ENCODE results near the gene STK32C.
"Not testable (repeated sequence)": the region's sequence is repeated elsewhere in the genome, so short reads cannot be mapped to it uniquely, and the experiment has no call there.

The STK32C gene

GRCh38 chr10:132336919-132337407 lies 29.2 kb upstream of the STK32C start:
- DNase-seq: no peak

- DNase-seq: no peak
Observed at GRCh38 chr10:132336064-132336746, 28.5 kb upstream of the STK32C start.

GRCh38 chr10:132335189-132336063 lies 27.7 kb upstream of the STK32C start:
- no peak for DNase-seq

DNA sequence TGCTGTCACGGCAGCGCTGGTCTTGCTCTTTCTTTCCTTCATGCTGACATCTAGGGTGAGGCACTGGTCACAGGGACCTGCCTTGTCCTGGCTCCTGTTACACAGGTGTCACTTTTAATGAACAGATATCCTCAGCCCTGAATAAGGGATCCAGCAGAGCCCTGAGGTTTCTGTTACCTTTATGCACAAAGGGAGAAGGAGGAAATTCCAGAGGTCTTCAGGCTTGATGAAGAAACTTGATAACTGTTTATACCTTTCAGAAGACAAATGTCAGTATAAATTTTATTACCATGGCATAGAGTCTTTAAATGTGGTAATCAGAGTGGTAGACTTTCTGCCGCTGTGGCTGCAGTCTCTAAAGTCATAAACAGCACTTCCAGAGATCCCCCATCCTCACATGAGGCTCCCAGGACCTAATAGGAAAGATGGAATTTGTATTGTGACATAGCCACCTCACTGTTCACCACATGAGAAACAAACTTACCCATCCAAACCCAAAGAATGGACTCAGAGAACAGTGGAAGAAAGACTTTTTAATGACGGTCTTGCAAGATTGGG lies 27.0 kb upstream of the STK32C start:
- no peak for DNase-seq

- DNase-seq: no peak
Observed at GRCh38 chr10:132333386-132333785, 25.6 kb upstream of the STK32C start.

DNA sequence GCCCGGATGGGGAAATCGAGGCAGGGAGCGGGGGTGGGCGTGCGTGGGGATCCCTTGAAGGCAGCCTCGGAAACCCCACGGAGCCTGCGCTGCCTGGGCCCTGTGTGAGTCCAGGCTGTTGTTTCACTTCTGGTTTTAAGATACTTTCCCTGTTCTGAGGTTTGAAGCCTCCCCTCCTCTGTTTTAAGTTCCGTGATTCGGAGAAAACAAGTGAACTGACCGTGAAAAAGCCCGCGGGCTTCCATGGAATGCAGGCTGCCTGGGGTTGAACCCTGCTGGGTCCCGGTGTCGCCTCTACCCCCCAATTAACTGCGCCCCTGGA lies 24.6 kb upstream of the STK32C start:
- no peak for DNase-seq

GRCh38 chr10:132331601-132332432 lies 24.1 kb upstream of the STK32C start, which contains the start of gene LRRC27:
Gene LRRC27, plus strand, starts transcription at chr10:132332193. Its CDS starts 1,332 bp downstream, at chr10:132333525.
- peak; percentile 99 for DNase-seq

- no peak for DNase-seq
Observed at GRCh38 chr10:132330486-132330833, 22.7 kb upstream of the STK32C start.

DNA sequence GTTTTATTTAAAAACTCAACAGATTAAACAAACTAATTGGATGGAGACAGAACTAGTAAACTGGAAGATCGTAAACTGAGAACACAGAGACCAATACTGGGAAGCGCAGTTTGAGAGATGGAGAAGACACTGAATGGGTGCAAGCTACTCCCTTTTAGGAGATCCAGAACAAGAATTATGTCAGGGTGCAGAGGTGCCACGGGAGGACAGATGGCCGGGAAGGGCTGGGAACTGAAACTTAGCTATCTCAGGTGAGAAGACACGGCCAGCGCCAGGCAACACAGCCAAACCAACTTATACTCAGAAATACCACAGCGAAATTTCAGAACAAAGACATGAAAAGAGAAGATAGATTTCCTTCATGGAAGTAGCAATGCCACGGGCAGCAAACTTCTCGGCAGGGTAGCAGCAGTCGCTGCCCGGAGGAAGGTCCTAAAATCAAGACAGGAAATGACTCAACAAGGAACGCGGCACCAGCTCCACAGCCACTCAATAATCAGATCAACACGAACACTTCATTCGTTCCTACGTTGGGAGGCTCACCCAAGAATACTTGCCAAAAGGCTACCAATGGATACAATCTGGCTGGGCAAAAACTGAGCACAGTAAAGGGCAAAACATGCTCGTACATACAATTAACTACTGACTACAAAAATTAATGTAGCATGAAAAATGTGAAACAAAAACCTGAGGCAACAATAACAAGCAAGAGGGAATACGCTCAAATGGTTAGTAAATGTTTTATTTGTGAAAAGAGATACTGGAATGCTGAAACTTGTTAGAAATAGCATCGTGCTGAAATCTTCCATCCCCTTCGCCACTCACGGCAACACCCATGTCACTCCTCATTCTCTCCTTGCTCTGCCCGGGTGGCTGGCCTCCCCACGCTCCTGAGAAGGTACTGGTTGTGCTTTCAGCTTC lies 22.1 kb upstream of the STK32C start:
- DNase-seq: peak; percentile 69

GRCh38 chr10:132328738-132329137 lies 21.0 kb upstream of the STK32C start:
- no peak for DNase-seq

- no peak for DNase-seq
Observed at GRCh38 chr10:132328106-132328505, 20.4 kb upstream of the STK32C start.

GRCh38 chr10:132326925-132327324 lies 19.2 kb upstream of the STK32C start:
- peak; percentile 37 for DNase-seq

DNA sequence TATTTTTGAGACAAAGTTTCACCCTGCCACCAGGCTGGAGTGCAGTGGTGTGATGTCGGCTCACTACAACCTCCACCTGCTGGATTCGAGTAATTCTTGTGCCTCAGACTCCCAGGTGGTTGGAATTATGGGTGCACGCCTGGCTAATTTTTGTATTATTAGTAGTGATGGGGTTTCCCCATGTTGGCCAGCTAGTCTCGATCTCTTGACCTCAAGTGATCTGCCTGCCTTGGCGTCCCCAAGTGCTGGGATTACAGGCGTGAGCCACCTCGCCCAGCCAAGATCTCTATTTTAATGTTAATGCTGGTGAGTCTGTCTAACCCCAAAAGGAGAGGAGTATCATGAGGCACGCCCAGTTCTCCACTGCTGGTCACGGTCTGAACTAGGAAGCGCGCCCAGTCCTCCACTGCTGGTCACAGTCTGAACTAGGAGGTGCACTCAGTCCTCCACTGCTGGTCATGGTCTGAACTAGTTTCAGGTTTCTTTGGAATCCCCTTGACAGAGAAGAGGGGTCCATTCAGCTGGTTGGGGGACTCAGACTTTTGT lies 18.7 kb upstream of the STK32C start:
- no peak for DNase-seq

- DNase-seq: no peak
Observed at GRCh38 chr10:132324186-132324585, 16.4 kb upstream of the STK32C start.

DNA sequence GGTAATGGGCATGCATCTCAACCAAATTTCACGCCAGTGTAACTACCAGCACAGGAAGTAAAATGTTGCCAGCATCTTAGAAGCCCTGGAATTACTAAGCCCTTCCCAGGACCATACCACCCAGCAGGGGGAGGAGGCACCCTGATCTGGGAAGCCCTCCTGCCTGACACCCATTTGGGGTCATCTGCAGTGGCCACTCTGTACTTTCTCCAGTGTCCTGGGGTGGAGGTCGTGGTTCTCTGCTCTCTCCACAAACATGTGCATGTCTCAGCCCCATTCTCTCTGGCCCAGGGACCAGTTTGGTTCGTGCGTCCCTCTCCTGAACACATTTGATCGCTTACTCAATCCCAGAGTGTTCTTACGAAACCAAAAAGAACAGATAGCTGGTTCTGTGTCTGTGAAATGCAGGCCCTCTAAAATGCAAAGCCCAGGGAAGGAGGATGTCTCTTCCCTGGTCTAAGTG lies 14.9 kb upstream of the STK32C start:
- peak; percentile 35 for DNase-seq

- DNase-seq: no peak
Observed at GRCh38 chr10:132321726-132322125, 14.0 kb upstream of the STK32C start.

- no peak for DNase-seq
Observed at GRCh38 chr10:132320654-132321469, 13.1 kb upstream of the STK32C start.

GRCh38 chr10:132319853-132320653 lies 12.3 kb upstream of the STK32C start:
- DNase-seq: peak; percentile 88

DNA sequence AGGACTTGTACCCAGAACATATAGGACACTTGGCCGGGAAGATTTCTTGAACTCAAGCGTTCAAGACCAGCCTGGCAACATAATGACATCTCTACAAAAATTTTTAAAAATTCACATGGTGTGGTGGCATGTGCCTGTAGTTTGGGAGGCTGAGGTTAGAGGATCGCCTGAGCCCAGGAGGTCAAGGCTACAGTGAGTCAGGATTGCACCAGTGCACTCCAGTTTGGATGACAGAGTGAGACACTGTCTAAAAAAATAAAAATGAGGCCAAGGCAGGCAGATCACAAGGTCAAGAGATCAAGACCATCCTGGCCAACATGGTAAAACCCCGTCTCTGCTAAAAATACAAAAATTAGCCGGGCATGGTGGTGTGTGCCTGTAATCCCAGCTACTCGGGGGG lies 9.7 kb upstream of the STK32C start:
- not testable (repeated sequence) for DNase-seq

- DNase-seq: no peak
Observed at GRCh38 chr10:132316133-132316532, 8.4 kb upstream of the STK32C start.
